Naive B cell (primary cell): ENCODE results near the gene ACSS1. TPM values are rescaled to one million over a fixed set of nuclear protein-coding genes. Genes with fewer than 3 reads are reported as not detected.

Experiments
- ATAC-seq, 2 donors: fragments of 150-1000 bp; cut with Tn5 transposase; 2 replicates each; pipeline ENCODE4 v1.10.0; 2021; ENCODE audit warnings: low read depth in 2 of 2, mild to moderate bottlenecking in 2 of 2, moderate library complexity in 2 of 2
- DNase-seq: peaks from one replicate; pipeline ENCODE4 v3.0.0; 2022
- H3K27ac Mint-ChIP-seq, 6 donors: one replicate each; pipeline ENCODE4 v1.8.0; 2020 to 2022; ENCODE audit warnings: mild to moderate bottlenecking in 6 of 6, mixed read lengths in 6 of 6, moderate library complexity in 5 of 6, inconsistent platforms in 2 of 6
- H3K27me3 Mint-ChIP-seq, 3 donors: one replicate each; pipeline ENCODE4 v1.8.0; 2021 to 2022; ENCODE audit warnings: mixed read lengths in 3 of 3, mild to moderate bottlenecking in 1 of 3
- H3K36me3 Mint-ChIP-seq, 2 donors: one replicate each; pipeline ENCODE4 v1.8.0; 2020 to 2022; ENCODE audit warnings: mixed read lengths in 2 of 2, inconsistent platforms in 1 of 2, mild to moderate bottlenecking in 1 of 2
- H3K4me1 Mint-ChIP-seq, 3 donors: one replicate each; pipeline ENCODE4 v1.8.0; 2020 to 2022; ENCODE audit warnings: mixed read lengths in 3 of 3, inconsistent platforms in 1 of 3, mild to moderate bottlenecking in 1 of 3, moderate library complexity in 1 of 3
- H3K4me3 Mint-ChIP-seq, 8 donors: one replicate each; pipeline ENCODE4 v1.8.0; 2020 to 2022; ENCODE audit warnings: mild to moderate bottlenecking in 8 of 8, mixed read lengths in 8 of 8, moderate library complexity in 8 of 8, inconsistent platforms in 2 of 8
- H3K9me3 Mint-ChIP-seq, 7 donors: one replicate each; pipeline ENCODE4 v1.8.0; 2020 to 2022; ENCODE audit warnings: mixed read lengths in 7 of 7, mild to moderate bottlenecking in 5 of 7, inconsistent platforms in 2 of 7, moderate library complexity in 1 of 7
- polyA plus RNA-seq, 6 donors: library from polyadenylated mRNA; unstranded; fragments of 300-500 nt; fragmentation: Illumina TruSeq; gene quantifications; one replicate each; pipeline ENCODE4 v1.2.3, GENCODE V29; 2021; ENCODE audit warnings: low read depth in 6 of 6

The ACSS1 gene
- polyA plus RNA-seq, 6 donors from 2014 or later: 84.6 to 115 (median 92.8) TPM

DNA sequence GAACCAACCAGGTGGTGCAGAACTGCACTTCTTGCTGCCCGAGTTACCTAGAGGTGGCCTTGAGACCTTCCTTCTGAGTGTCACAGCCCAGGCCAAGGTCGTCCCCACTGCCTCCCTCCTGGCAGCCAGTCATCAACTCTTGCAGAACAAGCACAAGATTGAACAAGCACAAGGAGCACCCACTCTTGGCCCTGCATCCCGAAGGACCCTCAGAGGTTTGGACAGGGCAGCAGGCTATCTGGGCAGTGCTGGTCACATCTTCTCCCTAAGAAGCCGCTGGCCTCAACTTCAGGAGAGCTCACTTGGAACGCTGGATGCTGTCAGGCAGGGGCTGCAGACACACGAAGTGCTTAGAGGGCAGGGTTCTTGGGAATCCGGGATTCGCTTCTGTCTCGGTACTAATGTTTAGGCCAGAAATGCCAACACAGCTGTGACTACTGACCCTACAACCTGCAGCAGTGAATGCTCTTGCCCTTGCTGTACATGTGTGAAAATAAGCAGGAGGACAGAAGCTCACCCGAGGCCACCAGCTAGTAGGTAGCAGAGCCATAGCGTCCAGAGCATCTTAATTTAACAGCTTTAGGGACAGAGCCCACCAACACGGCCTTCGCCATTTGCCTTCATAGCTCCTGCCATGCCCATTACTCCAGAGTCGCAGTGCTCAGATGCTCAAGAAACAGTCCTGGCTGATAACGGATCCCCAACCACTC lies 4.0 kb upstream of the ACSS1 start:
- H3K4me3 Mint-ChIP-seq: peak overlapping the region in 3 of 8 donors; percentile 20 to 61 (median 44)
- DNase-seq (no peak), ATAC-seq (no peak)
- peak overlapping the region in 1 of 6 donors; percentile 75 for H3K27ac Mint-ChIP-seq
- H3K27me3 Mint-ChIP-seq: peaks cover 0 to 4% (median 0%) of the 10 kb centered on the region in 3 donors
- no peaks in the 10 kb centered on the region for H3K36me3 Mint-ChIP-seq
- H3K9me3 Mint-ChIP-seq: no peaks in the 10 kb centered on the region
- peaks cover 29 to 59% (median 55%) of the 10 kb centered on the region in 3 donors for H3K4me1 Mint-ChIP-seq

DNA sequence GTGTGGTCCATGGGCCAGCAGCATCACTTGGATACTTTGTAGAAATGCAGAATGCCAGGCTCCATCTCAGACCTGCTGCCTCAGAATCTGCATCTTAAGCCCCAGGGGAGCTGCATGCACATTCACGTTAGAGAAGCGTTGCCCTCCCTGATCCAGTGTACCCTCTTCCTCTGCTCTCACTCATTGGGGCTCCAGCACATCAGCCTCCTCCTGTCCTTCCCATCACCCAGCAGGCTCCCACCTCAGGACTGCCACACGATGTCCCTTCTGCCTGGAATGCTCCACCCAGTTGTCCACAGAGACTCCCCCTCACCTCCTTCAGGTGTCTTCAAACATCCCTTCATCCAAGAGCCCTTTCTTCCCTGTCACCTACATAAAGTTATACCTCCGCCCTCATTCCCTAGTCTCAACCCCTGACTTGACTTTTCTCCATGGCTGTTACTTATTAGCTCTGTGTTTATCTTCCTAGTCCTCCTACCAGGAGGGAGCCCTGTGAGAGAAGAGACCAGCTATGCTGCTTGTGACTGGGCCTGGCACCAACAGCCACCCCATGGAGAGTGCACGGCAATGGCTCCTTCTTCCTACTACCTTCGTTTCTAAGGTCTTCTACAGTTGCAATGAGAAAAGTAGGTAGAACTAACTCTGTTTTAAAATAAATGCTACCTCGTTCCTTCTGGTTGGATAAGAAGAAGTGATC lies 3.3 kb upstream of the ACSS1 start:
- DNase-seq (no peak), ATAC-seq (no peak)
- Mint-ChIP-seq H3K27me3 (peaks cover 0 to 4% (median 0%) of the 10 kb centered on the region in 3 donors), H3K27ac (peak overlapping the region in 2 of 6 donors; percentile 41 to 87), H3K4me1 (peaks cover 33 to 65% (median 62%) of the 10 kb centered on the region in 3 donors), H3K36me3 (no peaks in the 10 kb centered on the region), H3K4me3 (peak overlapping the region in 3 of 8 donors; percentile 17 to 68 (median 63)), H3K9me3 (no peaks in the 10 kb centered on the region)

DNA sequence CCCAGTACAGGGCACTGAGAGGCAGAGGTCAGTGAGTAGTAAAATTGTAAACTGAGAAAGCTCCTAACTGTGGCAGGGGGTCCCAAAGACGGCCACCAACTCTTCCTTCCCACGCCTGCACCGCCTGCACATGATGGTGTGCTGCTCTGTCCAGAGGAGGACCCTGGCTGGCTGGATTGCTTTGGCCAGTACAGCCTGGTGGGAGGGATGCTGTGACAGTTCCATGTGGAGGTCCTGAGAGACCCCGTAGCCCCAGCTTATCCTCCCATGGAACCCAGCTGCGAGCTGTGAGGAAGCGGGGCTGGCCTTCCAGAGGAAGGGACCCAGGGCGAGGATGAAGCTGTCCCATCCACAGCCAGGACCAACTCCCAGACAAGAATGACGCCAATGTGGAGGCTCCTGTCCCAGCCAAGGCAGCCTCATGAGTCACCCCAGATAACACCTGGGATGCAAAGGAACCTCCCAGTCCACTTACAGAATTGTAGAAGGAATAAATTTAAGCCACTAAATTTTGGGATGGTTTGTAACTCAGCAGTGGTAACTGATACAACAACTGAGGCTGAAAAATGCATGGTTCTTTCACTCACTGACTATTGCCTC lies 2.0 kb upstream of the ACSS1 start:
- DNase-seq: no peak

DNA sequence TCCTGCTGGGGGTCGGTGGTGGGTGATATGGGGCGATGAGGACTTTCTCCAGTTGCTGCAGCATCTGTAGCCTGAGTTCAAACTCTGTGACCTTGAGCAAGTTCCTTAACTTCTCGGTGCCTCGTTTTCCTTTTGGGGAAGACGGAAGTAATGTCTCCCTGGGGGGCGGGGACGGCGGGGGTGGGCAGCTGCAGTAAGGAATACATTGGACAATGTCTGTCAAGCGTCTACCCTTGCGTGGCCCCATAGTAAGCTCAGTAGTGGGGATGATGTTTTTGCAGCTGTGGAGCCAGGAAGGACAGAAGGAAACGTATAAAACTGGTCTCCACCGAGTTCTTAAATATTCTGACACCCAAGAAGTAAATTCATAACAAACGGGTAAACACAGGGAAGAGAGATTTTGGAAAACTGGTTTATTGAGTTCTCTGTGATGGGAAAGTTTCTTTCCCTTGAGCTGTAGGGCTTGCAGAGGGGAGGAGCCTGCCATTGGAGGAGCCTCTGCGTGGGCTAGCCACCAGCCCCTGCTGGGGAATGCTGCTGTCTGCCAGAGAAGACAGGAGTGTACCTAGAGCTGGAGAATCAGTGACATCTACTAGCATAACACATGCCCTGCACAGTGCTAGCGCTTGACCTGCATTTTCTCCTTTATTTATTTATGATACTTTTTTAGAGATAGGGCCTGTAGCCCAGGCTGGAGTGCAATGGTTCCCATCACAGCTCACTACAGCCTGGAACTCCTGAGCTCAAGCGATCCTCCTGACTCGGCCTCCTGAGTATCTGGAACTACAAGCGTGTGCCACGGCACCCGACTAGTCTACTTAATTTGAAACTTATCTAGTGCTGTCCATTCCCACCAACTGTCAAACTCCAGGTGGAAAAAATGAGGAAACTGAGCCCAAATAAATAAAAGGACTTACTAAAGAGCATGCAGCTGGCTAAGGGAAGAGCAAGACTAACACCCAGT lies 1.2 kb upstream of the ACSS1 start:
- Mint-ChIP-seq H3K4me3 (peak overlapping the region; percentile 79 to 98 (median 90)), H3K4me1 (peaks cover 42 to 75% (median 71%) of the 10 kb centered on the region in 3 donors), H3K36me3 (no peaks in the 10 kb centered on the region), H3K27me3 (no peaks in the 10 kb centered on the region), H3K9me3 (no peaks in the 10 kb centered on the region), H3K27ac (peak overlapping the region; percentile 45 to 96 (median 92))
- ATAC-seq: no peak
- no peak for DNase-seq

More for the DNA sequence above, 2.0 kb upstream of the ACSS1 start:
- no peak for ATAC-seq
- peak overlapping the region in 2 of 6 donors; percentile 84 to 93 for H3K27ac Mint-ChIP-seq
- no peaks in the 10 kb centered on the region for H3K36me3 Mint-ChIP-seq
- H3K9me3 Mint-ChIP-seq: no peaks in the 10 kb centered on the region
- peak overlapping the region in 5 of 8 donors; percentile 17 to 98 (median 79) for H3K4me3 Mint-ChIP-seq
- H3K27me3 Mint-ChIP-seq: no peaks in the 10 kb centered on the region
- peaks cover 37 to 69% (median 67%) of the 10 kb centered on the region in 3 donors for H3K4me1 Mint-ChIP-seq

DNA sequence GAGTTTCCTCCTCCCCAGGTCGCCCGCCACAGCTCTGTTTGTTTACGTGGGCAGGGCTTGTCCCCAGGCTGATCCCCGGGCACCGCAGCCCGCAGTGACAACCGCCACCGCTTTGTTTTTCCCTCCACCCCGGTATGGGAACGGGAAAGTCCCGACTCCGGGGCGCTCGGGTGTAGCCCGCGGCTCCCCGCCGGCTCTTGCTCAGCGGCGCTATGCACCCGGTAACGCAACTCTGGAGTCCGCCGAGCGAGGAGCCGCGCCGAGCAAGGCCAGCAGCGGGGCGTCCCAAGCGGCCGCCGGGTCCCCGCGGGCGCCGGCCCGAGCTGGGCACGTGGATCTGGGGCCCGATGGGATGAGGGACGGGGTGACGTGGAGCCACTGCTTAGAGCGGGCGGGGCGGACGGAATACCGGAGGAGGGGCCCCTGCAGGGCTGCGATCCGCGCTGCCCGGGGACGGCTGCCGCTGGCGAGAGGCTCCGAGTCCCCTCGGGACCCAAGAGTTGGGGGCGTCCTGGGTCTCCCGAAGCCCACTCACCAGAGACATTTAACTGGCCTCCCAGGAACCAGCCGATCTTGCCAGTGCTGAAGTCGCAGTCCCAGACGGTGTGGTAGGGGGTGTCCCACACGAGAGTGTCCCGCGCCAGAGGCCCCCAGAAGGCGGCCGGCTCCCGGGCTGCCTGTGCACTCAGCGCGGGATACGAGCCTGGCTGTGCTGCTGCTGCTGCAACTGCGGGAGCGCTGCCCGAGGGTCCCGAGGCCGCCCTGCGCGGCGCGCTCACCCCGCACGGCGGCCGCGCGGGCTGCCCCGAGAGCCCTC lies 497 bp downstream of the ACSS1 start:
- Mint-ChIP-seq H3K27ac (peak overlapping the region; percentile 54 to 97 (median 92)), H3K36me3 (no peaks in the 10 kb centered on the region)

DNA sequence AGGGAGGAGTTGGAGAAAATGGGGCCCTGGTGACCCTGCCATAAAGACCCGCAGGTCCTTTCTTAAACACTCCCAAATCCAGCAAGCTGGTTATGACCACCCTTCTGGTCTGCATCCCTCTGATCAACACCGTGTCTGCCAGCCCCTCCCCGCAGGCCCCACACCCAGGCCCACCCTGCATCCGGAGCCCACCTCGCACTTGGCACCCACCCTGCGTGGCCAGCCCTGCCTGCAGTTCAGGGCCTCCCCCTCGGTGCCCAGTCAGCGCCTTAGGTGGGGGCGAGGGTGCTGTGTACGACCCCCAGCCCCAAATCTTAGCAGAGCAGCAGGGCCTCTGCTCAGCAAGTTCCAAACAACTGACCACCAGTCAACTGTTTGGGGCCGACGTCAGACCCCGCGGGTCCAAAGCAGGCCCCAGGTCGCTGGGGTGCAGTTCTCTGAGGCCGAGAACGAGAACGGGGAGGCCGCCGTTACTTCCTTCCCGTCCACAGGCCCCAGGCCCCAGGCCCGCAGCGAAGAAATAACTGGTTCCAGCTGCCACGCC lies 1.2 kb downstream of the ACSS1 start:
- Mint-ChIP-seq H3K36me3 (no peaks in the 10 kb centered on the region), H3K4me1 (peaks cover 52 to 79% (median 76%) of the 10 kb centered on the region in 3 donors), H3K27me3 (no peaks in the 10 kb centered on the region), H3K9me3 (no peaks in the 10 kb centered on the region), H3K4me3 (peak overlapping the region; percentile 83 to 98 (median 94)), H3K27ac (peak overlapping the region; percentile 84 to 97 (median 92))
- ATAC-seq (no peak), DNase-seq (no peak)

More for the DNA sequence above, 497 bp downstream of the ACSS1 start:
- Mint-ChIP-seq H3K9me3 (no peaks in the 10 kb centered on the region), H3K4me1 (peaks cover 46 to 76% (median 75%) of the 10 kb centered on the region in 3 donors), H3K27me3 (no peaks in the 10 kb centered on the region), H3K4me3 (peak overlapping the region; percentile 83 to 98 (median 94))
- ATAC-seq (peak; percentile 56 to 59), DNase-seq (peak; percentile 84)

DNA sequence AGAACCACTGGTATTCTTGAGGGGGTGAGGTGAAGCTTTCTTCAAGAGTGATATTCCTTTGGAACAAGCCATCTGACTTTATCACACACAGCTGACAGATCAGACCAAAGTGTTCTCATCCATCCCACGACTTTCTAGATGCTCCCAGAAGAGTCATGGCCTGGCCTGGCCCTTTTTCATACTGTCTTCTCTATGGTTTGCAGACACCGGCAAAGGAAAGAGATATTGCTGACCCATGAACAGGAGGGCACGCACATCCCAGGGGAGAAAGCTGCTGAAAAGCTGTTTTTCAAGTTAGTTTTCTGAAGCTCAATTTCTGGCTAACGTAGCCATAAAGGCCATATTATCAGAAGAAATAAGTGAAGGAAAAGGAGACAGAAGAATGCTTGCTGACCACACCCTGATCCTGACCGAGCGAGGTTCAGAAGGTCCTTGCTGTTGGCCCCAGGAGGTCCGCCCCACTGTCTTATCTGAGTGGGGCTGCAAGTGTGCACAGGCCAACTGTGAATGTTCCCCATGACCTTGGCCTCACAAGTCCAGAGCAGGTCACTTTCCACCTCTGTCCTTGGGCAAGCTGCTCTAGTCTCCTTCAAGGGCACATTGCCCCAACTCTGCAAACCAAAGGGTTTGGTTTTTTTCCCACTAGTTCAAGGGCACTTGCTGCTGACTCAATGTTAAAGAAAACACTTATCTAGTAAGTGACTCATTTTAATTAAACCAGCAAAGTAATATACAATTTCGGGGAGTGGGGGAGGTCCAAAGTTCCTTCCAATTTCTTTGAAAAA lies 2.0 kb downstream of the ACSS1 start:
- peaks cover 60 to 83% (median 78%) of the 10 kb centered on the region in 3 donors for H3K4me1 Mint-ChIP-seq
- H3K36me3 Mint-ChIP-seq: peaks cover 0 to 6% of the 10 kb centered on the region in 2 donors

DNA sequence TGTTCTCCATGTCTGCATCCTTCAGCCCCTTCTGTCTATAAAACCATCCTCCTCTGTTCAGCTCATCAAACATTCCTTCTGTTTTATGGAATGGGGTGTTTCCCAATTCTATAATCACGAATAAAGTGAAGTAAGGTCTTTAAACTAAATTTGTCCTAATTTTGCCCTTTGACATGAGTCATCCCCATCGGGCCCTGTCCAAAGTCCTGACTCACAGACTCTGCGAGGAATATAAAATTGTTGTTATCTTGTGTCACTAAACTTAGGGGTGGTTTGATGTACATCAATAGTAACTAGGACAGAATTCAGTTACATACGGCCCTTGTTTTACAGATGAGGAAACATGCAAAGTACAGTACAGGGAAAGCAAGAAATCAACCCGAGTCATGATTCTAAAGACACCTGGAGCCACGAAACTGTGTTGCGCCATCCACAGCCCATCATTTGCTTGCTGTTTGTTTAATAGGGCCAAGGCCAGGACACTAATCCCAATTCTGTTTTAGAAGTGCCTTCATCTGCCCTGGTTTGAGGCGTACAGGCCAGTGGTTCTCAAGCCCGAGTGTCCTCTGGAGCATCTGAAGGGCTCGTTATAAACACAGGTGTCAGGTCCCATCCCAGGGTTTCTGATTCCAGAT lies 2.8 kb downstream of the ACSS1 start:
- DNase-seq (no peak), ATAC-seq (no peak)
- Mint-ChIP-seq H3K4me1 (peaks cover 63 to 85% (median 81%) of the 10 kb centered on the region in 3 donors), H3K27me3 (no peaks in the 10 kb centered on the region), H3K4me3 (peak overlapping the region; percentile 29 to 98 (median 88)), H3K9me3 (no peaks in the 10 kb centered on the region), H3K36me3 (peaks cover 0 to 7% of the 10 kb centered on the region in 2 donors), H3K27ac (peak overlapping the region in 5 of 6 donors; percentile 79 to 93 (median 92))

More for the DNA sequence above, 2.0 kb downstream of the ACSS1 start:
- no peaks in the 10 kb centered on the region for H3K9me3 Mint-ChIP-seq
- DNase-seq: no peak
- H3K4me3 Mint-ChIP-seq: peak overlapping the region; percentile 83 to 98 (median 94)
- H3K27me3 Mint-ChIP-seq: no peaks in the 10 kb centered on the region
- peak overlapping the region; percentile 28 to 97 (median 88) for H3K27ac Mint-ChIP-seq
- no peak for ATAC-seq

DNA sequence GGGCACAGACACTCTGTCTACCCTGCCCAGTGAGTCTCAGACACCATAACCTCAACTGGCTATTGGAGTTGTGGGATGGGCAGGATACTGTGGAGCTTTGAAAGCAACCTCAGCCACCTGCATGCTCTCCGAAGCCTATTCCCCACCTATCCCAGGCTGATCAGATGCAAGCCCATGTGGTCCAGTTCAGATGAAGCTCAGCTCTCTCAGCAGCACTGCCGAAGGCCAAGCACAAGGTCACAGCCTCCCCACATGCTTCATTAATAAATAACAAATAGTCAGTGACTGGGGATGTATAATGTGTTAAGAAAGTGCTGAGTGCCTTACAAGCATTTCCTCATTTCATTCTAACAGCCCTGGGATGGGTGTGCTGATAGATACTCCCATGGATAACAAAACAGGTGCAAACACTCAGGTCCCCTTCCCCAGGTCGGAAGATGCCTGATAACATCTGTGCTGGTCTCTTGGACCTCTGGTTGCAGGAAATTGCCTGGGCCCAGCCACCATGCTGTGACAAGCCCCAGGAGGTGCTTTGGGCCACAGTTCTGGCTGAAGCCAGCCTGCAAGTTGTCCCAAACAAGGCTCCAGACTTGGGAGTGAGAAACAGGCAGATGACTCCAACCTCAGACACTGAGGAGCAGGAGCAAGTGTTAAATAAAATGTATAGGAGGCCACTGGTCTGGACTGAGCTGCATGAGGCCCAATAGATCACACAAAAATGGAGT lies 3.7 kb downstream of the ACSS1 start:
- peak overlapping the region; percentile 39 to 96 (median 92) for H3K27ac Mint-ChIP-seq
- peaks cover 68 to 89% (median 86%) of the 10 kb centered on the region in 3 donors for H3K4me1 Mint-ChIP-seq
- no peak for DNase-seq
- no peak for ATAC-seq
- H3K27me3 Mint-ChIP-seq: no peaks in the 10 kb centered on the region
- peak overlapping the region; percentile 82 to 98 (median 90) for H3K4me3 Mint-ChIP-seq
- H3K36me3 Mint-ChIP-seq: peaks cover 0 to 7% of the 10 kb centered on the region in 2 donors
- H3K9me3 Mint-ChIP-seq: no peaks in the 10 kb centered on the region

DNA sequence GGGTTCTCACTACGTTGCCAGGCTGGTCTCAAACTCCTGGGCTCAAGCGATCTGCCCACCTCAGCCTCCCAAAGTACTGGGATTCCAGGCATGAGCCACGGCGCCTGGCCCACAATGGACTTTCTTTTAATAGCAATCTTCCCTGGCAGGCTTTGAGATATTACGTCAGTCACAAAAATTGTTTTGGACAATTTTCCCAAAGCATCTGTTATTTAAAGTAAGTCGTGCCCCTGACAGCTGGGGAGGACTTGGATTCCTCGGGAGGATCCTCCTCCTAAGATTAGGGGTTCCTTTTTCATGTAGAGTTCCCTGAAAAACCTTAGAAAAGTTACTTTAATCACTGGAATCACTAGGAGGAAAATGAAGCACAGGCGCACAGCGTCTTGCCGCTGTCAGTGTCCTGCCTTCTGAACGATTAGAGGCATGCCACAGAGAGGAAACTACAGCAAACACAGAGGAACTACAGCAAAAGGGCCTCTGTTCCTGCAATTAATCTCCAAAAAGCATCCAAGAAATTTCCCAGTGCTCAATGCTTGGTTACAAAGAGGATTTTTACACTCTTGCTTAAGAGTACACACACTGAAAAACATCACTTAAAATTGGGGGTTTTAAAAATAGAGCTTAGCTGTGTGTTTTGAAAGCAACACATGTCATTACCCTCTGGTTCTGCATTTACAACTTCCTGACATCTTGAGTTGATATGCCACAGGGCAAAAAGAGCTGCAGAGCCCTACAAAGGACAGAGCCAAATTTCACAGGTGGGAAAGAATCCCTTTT lies 4.5 kb downstream of the ACSS1 start:
- DNase-seq (no peak), ATAC-seq (no peak)
- no peaks in the 10 kb centered on the region for H3K27me3 Mint-ChIP-seq
- peak overlapping the region; percentile 90 to 96 (median 93) for H3K27ac Mint-ChIP-seq
- H3K36me3 Mint-ChIP-seq: peaks cover 0 to 7% of the 10 kb centered on the region in 2 donors
- H3K4me1 Mint-ChIP-seq: peaks cover 64 to 89% (median 86%) of the 10 kb centered on the region in 3 donors
- H3K9me3 Mint-ChIP-seq: no peaks in the 10 kb centered on the region
- peak overlapping the region; percentile 82 to 98 (median 89) for H3K4me3 Mint-ChIP-seq
